CD4-positive, alpha-beta T cell (primary cell): ENCODE data around the gene IL3RA. TPM values are rescaled to one million over a fixed set of nuclear protein-coding genes. Genes with fewer than 3 reads are reported as not detected.
A peak's percentile ranks its signal among the peaks of the same experiment; 100 is the strongest.
"Not testable (repeated sequence)": the region's sequence is repeated elsewhere in the genome, so short reads cannot be mapped to it uniquely, and the experiment has no call there.

Source experiments
- ATAC-seq: fragments of 200-7000 bp; cut with Tn5 transposase; one replicate; pipeline ENCODE4 v1.10.0; 2022; ENCODE audit warnings: mild to moderate bottlenecking; ENCODE audit not compliant: poor library complexity
- CTCF ChIA-PET: fragments of 350-600 bp; sonication (Branson Sonifier 250); formaldehyde crosslinking; loops from one replicate; lab custom pipeline; 2021; ENCODE audit warnings: antibody characterized with exemption, inconsistent platforms; lab: Charles Lee
- POLR2A ChIA-PET: fragments of 350-600 bp; sonication (Branson Sonifier 250); formaldehyde crosslinking; loops from one replicate; lab custom pipeline; 2021; ENCODE audit warnings: antibody characterized with exemption, inconsistent platforms; lab: Charles Lee
- DNase-seq, 14 experiments: peaks; one replicate each; pipeline ENCODE4 v3.0.0-alpha.2; 2013 to 2020; ENCODE audit warnings: mixed read lengths in 2 of 14
- H3K27ac ChIP-seq, 2 donors: one replicate each; pipeline versions ENCODE4 v1.5.1 to v1.7.0; 2013; ENCODE audit warnings: low read length in 2 of 2, low read depth in 1 of 2, mild to moderate bottlenecking in 1 of 2
- H3K27me3 ChIP-seq, 2 experiments: 1 replicate in 1 of 2; 2 replicates in 1 of 2; pipeline versions ENCODE4 v1.6.1 to v1.7.0; 2013; ENCODE audit warnings: low read length in 2 of 2, control low read depth in 1 of 2, mild to moderate bottlenecking in 1 of 2, moderate library complexity in 1 of 2; ENCODE audit not compliant: insufficient read depth in 2 of 2, control insufficient read depth in 1 of 2
- H3K36me3 ChIP-seq: one replicate; pipeline ENCODE4 v1.6.1; 2013; ENCODE audit warnings: low read length, control low read depth; ENCODE audit not compliant: insufficient read depth
- H3K4me1 ChIP-seq: one replicate; pipeline ENCODE4 v1.6.1; 2013; ENCODE audit warnings: low read length, control low read depth; ENCODE audit not compliant: insufficient read depth
- H3K4me3 ChIP-seq: one replicate; pipeline ENCODE4 v1.5.1; 2013; ENCODE audit warnings: mild to moderate bottlenecking, low read length, moderate library complexity
- H3K9me3 ChIP-seq, 2 experiments: 1 replicate in 1 of 2; 2 replicates in 1 of 2; pipeline versions ENCODE4 v1.6.1 to v1.7.0; 2013; ENCODE audit warnings: low read length in 2 of 2, mild to moderate bottlenecking in 2 of 2, control low read depth in 1 of 2, moderate library complexity in 1 of 2; ENCODE audit not compliant: control insufficient read depth in 1 of 2, insufficient read depth in 1 of 2
- H3K27ac Mint-ChIP-seq: one replicate; pipeline ENCODE4 v1.8.0; 2020; ENCODE audit warnings: mixed read lengths
- H3K27me3 Mint-ChIP-seq: one replicate; pipeline ENCODE4 v1.8.0; 2021; ENCODE audit warnings: mixed read lengths
- H3K36me3 Mint-ChIP-seq: one replicate; pipeline ENCODE4 v1.8.0; 2021; ENCODE audit warnings: low read depth, mixed read lengths
- H3K4me1 Mint-ChIP-seq: one replicate; pipeline ENCODE4 v1.8.0; 2021; ENCODE audit warnings: low read depth, mixed read lengths
- H3K4me3 Mint-ChIP-seq: one replicate; pipeline ENCODE4 v1.8.0; 2020; ENCODE audit warnings: mild to moderate bottlenecking, mixed read lengths
- H3K9me3 Mint-ChIP-seq: one replicate; pipeline ENCODE4 v1.8.0; 2020; ENCODE audit warnings: mixed read lengths
- CTCF ChIP-seq: fragments of 200-600 bp; IDR thresholded peaks from one replicate; pipeline ENCODE4 v1.8.0; 2022; ENCODE audit warnings: antibody characterized with exemption, mild to moderate bottlenecking
- intact Hi-C, 2 experiments: fragments of 100-400 bp; cut with DNase I in 1 of 2; cut with micrococcal nuclease in 1 of 2; formaldehyde crosslinking; loops; one replicate each; pipeline versions ENCODE4 v1.15.1 to v1.9.0; 2023 to 2025; cut with DNase I, micrococcal nuclease
- total RNA-seq, 174 experiments: library from RNA in 2 of 174; stranded (reverse) in 2 of 174; gene quantifications; one replicate each; pipeline ENCODE4 v1.2.3 and lab custom pipeline; 2021 to 2026

Gene IL3RA
- total RNA-seq, 2 experiments from 2014 or later = 0.45 to 0.49 TPM

GRCh38 chrX:1330605-1331004, 6.0 kb upstream of the IL3RA start:
- Histone ChIP-seq H3K4me3 (no peak overlapping the region), H3K27me3 (no peaks in the 10 kb centered on the region), H3K4me1 (peaks cover 9% of the 10 kb centered on the region), H3K9me3 (peaks cover 0 to 11% of the 10 kb centered on the region in 2 experiments), H3K27ac (no peak overlapping the region), H3K36me3 (no peaks in the 10 kb centered on the region)
- no peaks in the 10 kb centered on the region for H3K36me3 Mint-ChIP-seq
- peaks cover 8% of the 10 kb centered on the region for H3K4me1 Mint-ChIP-seq
- H3K9me3 Mint-ChIP-seq = no peaks in the 10 kb centered on the region
- intact Hi-C loops = no loop called here
- TF ChIP-seq CTCF = no peak
- CTCF ChIA-PET = no interaction called here
- H3K27ac Mint-ChIP-seq = no peak overlapping the region
- no peak for ATAC-seq
- H3K4me3 Mint-ChIP-seq = no peak overlapping the region
- POLR2A ChIA-PET = no interaction called here
- H3K27me3 Mint-ChIP-seq = peaks cover 12% of the 10 kb centered on the region
- peak in 2 of 14 experiments; percentile 34 to 38 for DNase-seq

GRCh38 chrX:1332433-1332832, 4.2 kb upstream of the IL3RA start:
- H3K9me3 Mint-ChIP-seq, POLR2A ChIA-PET, DNase-seq, H3K36me3 ChIP-seq, H3K4me3 ChIP-seq, ATAC-seq, H3K27me3 ChIP-seq, H3K27ac Mint-ChIP-seq, H3K4me3 Mint-ChIP-seq, H3K27ac ChIP-seq, CTCF ChIA-PET, intact Hi-C loops: not testable (repeated sequence)
- H3K4me1 ChIP-seq = peaks cover 21% of the 10 kb centered on the region
- peaks cover 10% of the 10 kb centered on the region for H3K36me3 Mint-ChIP-seq
- H3K4me1 Mint-ChIP-seq = peaks cover 20% of the 10 kb centered on the region
- H3K27me3 Mint-ChIP-seq = peaks cover 26% of the 10 kb centered on the region
- peaks cover 0 to 15% of the 10 kb centered on the region in 2 experiments for H3K9me3 ChIP-seq

- POLR2A ChIA-PET = no interaction called here
- Histone ChIP-seq H3K27ac (no peak overlapping the region), H3K36me3 (no peaks in the 10 kb centered on the region), H3K4me1 (peaks cover 19% of the 10 kb centered on the region), H3K27me3 (no peaks in the 10 kb centered on the region), H3K4me3 (no peak overlapping the region), H3K9me3 (peaks cover 0 to 22% of the 10 kb centered on the region in 2 experiments)
- CTCF ChIA-PET = no interaction called here
- DNase-seq (no peak), ATAC-seq (no peak)
- intact Hi-C loops = no loop called here
- Mint-ChIP-seq H3K27me3 (peaks cover 26% of the 10 kb centered on the region), H3K27ac (no peak overlapping the region), H3K4me3 (no peak overlapping the region), H3K36me3 (peaks cover 11% of the 10 kb centered on the region), H3K9me3 (no peaks in the 10 kb centered on the region), H3K4me1 (peaks cover 20% of the 10 kb centered on the region)
- no peak for TF ChIP-seq CTCF
Measured at GRCh38 chrX:1334854-1335253, 1.7 kb upstream of the IL3RA start.
